Gastrocnemius medialis (tissue), 4 donors: ENCODE results near the gene TXLNG.

Source experiments
- CTCF ChIP-seq, 5 experiments: fragments of 450-650 bp in 3 of 5; fragments of 200-600 bp in 2 of 5; sonication (generic) in 2 of 5; IDR thresholded peaks in 4 of 5; conservative IDR thresholded peaks in 1 of 5; 1 replicate in 4 of 5; 2 replicates in 1 of 5; pipeline ENCODE4 v1.5.1; 2016 to 2019; ENCODE audit warnings: antibody characterized with exemption in 5 of 5, mild to moderate bottlenecking in 3 of 5, moderate library complexity in 3 of 5
- POLR2A ChIP-seq, 2 donors: fragments of 450-650 bp; IDR thresholded peaks; one replicate each; pipeline ENCODE4 v1.6.1; 2017; ENCODE audit warnings: antibody characterized with exemption in 2 of 2, mild to moderate bottlenecking in 2 of 2, moderate library complexity in 2 of 2

- TF ChIP-seq CTCF (IDR thresholded peaks at IDR 0.05 in 4 of 5, conservative IDR thresholded peaks at IDR 0.05 in 1 of 5) (no peak), POLR2A (IDR thresholded peaks at IDR 0.05) (no peak)
Measured at GRCh38 chrX:16762579-16762978, 23.7 kb upstream of the TXLNG start.
